HG02938 (cell line): ENCODE measurements around the gene LKAAEAR1.

Experiments used
- ATAC-seq: cut with Tn5 transposase; IDR thresholded peaks from one replicate; pipeline ENCODE4 v1.9.1; 2021; ENCODE audit warnings: mild to moderate bottlenecking, moderate library complexity; ENCODE audit not compliant: unreplicated experiment

Gene LKAAEAR1

GRCh38 chr20:64068386-64069208, 15.6 kb downstream of the LKAAEAR1 start:
- no peak for ATAC-seq

DNA sequence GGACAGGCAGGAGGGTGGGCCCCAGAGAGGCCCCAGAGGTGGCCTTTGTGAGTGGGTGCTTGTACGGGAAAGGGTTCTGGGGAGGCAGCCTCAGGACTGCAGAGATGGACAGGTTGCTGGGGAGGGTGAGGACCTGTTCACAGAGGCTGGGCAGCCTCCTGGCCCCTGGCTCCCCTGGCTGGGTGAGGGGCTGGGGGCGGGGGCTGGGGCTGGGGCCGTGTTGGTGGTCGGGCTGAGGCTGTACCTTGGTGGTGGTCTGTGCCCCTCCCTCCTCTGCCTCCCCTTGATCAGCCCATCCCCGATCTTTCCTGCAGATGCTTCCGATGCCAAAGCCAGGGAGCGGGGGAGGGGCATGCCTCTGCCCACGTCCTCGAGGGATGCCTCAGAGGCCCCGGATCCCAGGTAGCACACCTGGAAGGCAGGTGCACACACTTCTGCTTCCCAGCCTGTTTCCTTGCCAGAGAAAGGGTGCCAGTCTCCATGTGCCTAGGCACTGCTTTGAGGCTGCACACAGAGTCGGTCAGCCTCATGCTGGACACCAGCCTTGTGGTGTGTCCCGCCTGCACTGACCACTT, 16.4 kb downstream of the LKAAEAR1 start:
- no peak for ATAC-seq

- no peak for ATAC-seq
Observed at GRCh38 chr20:64067005-64067632, 17.1 kb downstream of the LKAAEAR1 start.

DNA sequence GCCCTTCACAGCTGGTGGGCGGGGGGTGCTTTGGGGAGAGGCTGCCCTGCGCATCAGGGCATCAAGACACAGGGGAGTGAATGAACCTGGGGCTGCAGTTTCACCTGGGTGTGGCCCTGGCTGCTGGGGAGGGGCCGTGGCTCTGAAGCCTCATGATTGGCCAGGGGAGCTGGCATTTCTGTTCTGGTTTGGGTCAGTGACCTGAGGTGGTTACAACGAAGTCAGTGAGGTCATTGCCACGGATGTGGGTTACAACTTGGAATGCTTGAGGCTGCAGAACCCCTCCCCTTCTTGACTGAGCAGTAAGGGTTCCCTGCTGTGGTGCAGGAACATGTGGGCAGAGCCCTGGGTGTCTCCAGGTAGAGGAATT, 18.2 kb downstream of the LKAAEAR1 start:
- no peak for ATAC-seq

GRCh38 chr20:64065062-64065973, 18.9 kb downstream of the LKAAEAR1 start:
- ATAC-seq: no peak

- no peak for ATAC-seq
Observed at GRCh38 chr20:64064145-64064698, 20.0 kb downstream of the LKAAEAR1 start.

- ATAC-seq: no peak
Observed at GRCh38 chr20:64063389-64064144, 20.6 kb downstream of the LKAAEAR1 start.

GRCh38 chr20:64062596-64063388, 21.4 kb downstream of the LKAAEAR1 start, which contains the start of gene TCEA2:
Gene TCEA2 (plus strand): TSS chr20:64063198. CDS start chr20:64063313, 115 bp downstream.
- ATAC-seq: peak; percentile 74

- ATAC-seq: no peak
Observed at GRCh38 chr20:64062276-64062595, 22.0 kb downstream of the LKAAEAR1 start.

- ATAC-seq: no peak
Observed at GRCh38 chr20:64058536-64058935, 25.7 kb downstream of the LKAAEAR1 start.

DNA sequence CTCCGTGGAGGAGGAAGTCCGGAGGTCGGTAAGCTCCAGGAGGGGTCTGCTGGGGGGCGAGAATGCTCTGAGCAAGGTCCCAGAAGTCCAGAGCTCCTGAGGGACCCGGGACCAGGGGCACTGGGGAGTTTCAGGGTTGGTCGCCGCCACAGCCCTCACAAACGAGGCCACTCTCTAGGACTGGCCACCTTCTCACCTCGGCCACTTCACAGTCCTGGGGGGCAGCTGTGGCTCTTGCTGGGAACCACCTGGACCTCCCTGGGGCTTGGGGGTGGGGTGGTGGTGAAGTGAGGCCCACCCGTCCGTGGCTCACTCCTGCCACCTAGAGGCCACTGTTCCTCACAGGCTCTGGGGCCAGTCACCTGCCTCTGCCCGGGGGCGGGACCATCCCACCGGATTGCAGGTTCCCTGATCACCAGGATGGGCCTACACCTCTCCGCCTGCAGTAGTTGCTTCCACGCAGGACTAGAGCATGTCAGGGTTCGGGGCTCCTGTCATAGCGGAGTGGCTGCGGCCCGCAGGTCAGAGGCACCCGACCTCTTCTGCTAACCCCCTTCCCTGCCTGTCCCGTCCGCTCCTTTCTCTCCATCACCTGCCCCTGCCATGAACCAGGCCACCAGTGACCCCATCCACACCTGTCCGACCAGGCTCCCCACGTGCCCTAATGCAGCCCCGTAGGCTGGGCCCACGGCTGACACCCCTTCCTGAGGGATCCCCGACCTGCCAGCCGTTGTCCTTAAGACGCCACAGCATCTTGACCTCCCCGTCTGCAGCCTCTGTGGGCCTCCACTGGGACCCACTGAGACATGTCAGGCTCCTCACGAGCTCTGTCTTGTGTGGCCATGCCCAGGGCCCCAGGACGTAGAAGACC, 26.3 kb downstream of the LKAAEAR1 start:
- no peak for ATAC-seq

DNA sequence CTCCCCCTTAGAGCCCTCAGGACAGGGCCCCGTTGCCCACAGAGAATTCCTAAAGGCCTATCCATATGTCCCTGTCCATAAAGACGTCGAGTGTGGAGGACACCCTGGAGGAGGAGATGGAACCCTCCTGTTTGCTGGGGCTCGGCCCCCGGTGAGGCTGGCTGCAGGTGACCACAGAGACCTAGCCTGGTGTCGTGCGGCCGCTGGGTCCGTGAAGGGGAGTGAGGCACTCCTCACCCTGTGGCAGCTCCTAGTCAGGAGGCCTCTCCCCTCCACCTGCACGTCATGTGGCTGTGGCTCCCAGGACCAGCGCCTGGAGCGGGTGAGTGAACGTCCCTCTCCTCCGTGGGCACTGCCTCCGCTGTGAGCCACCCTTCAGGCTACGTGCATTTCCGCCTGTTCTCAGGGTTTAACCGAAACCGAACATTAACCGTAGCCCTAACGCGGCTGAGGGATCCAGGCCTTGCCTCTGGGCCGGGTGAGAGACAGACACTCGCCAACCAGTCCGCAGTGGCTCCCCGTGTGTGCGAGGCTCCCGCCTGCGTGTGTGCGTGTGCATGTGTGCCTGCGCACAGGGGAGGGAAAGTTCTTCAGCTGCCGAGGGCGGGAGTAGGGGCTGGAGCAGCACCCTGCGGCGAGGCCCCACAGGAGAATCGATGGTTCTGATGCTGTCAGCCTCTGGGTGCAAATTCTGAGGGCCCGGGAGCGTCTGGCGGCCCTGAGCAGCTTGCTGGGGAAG, 27.1 kb downstream of the LKAAEAR1 start:
- ATAC-seq: no peak

GRCh38 chr20:64056639-64056888, 27.6 kb downstream of the LKAAEAR1 start:
- ATAC-seq: no peak

GRCh38 chr20:64055893-64056638, 28.1 kb downstream of the LKAAEAR1 start:
- ATAC-seq: no peak

GRCh38 chr20:64055396-64055892, 28.8 kb downstream of the LKAAEAR1 start:
- ATAC-seq: no peak

DNA sequence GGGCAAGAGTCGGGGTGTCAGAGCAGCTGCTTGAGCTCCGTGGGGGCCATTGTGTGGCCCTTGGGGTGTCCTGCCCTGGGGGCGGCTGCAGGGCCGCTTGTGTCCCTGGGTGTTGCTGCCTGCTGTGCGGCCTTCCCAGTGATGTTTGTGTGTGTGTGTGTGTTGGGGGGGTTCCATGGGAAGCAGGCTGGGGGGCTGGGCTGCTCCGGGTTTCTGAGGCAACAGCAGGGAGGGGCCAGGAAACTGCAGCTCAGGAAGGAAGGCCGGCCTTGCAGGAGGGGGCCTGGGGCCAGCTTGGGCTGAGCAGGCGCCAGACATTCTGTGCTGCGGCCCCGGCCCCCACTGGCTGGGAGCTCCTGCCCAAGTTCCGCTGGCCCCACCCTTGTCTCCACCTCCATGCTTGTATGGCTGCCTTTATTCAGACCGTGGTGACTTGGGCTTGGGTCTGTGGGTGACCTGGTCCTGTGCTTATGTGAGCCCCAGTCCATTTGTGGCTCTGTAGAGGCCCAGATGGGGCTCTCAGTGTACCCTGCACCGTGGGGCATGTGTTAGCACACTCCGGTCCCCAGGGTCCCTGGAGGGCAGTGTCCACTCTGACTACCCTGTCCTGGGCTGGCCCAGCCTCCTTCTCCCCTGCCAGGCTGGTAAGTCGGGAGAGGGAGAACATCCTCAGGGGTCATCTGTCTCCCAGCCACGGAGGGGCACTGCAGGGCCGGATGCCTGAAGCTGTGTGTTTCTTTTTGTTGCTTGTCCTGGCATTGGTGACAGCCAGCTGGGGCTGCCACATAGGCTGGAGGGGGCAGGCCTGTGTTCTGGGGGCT, 30.1 kb downstream of the LKAAEAR1 start:
- ATAC-seq: no peak
